Measurements from ENCODE around the gene ANKLE1. TPM values are rescaled to one million over a fixed set of nuclear protein-coding genes. Genes with fewer than 3 reads are reported as not detected.
A peak's percentile ranks its signal among the peaks of the same experiment; 100 is the strongest.

ANKLE1 gene
- total RNA-seq, 1 donor from 2014 or later, result 0.57 TPM

- no peaks in the 10 kb centered on the region for H3K27me3 Mint-ChIP-seq (ENCODE audit: low read depth)
- no peak overlapping the region for H3K27ac Mint-ChIP-seq (ENCODE audit: unreplicated experiment)
- DNase-seq (ENCODE audit: low spot score), result no peak
- H3K4me1 Mint-ChIP-seq (ENCODE audit: low read depth), result peaks cover 7% of the 10 kb centered on the region
- no peak overlapping the region for H3K4me3 Mint-ChIP-seq (ENCODE audit: unreplicated experiment)
- H3K9me3 Mint-ChIP-seq (ENCODE audit: low read depth), result no peaks in the 10 kb centered on the region
- no peak for TF ChIP-seq CTCF (IDR thresholded peaks at IDR 0.05)
- H3K36me3 Mint-ChIP-seq (ENCODE audit: low read depth), result no peaks in the 10 kb centered on the region
These were observed 26.5 kb upstream of the ANKLE1 start for GRCh38 chr19:17255150-17255621.

DNA sequence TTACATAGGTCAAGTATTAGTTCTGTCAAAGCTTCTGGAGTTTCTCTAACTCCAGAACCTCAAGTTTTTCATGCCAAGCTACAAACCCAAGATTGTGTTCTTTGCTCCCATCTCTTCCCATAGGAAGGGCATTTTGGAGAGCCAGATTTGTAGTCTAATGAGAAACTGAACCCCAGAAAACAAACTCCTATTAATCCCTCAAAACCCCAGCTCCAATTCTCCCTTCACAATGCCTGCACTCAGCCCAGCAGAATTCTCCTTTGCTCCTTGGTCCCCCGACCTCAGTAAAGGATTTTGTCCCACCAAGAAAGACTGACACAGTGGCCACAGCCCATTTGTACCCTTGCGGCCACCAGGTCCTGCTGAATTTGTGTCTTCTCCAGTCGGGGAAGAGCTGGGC, 25.6 kb upstream of the ANKLE1 start:
- no peak for DNase-seq (ENCODE audit: low spot score)
- no peak for TF ChIP-seq CTCF (IDR thresholded peaks at IDR 0.05)
- Mint-ChIP-seq H3K4me1 (ENCODE audit: low read depth) (peaks cover 10% of the 10 kb centered on the region), H3K36me3 (ENCODE audit: low read depth) (no peaks in the 10 kb centered on the region), H3K27ac (ENCODE audit: unreplicated experiment) (no peak overlapping the region), H3K4me3 (ENCODE audit: unreplicated experiment) (no peak overlapping the region), H3K27me3 (ENCODE audit: low read depth) (peaks cover 2% of the 10 kb centered on the region), H3K9me3 (ENCODE audit: low read depth) (no peaks in the 10 kb centered on the region)

DNA sequence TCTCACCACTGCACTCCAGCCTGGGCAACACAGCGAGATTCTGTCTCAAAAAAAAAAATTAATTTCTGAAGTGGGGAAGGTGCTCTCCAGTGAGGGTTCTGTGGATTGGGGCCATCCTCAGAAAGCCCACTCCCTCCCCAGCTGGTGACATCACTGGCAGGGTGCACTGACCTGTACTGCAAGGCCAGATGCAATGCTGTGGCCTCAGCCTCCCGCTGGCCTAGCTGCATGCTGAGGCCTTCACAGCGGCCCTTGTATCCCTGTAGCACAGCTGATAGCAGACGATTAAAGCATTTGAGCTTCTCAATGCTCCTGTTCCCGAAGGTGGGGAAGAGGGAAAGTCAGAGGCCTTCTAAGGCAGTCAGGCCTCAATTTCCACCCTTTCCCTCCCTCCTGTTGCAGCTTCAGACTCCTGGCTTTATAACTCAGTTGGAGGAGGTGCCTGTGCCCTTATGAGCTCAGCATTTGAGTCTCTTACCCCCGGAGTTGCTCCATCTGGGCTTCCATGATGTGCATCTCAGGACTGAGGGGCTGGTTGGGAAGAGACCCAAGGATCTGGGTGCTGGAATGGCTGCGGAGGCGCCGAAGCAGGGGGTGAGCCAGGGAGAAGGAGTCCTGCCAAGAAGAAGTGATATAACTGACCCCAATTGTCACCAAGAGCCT, 22.5 kb upstream of the ANKLE1 start:
- peaks cover 2% of the 10 kb centered on the region for H3K27me3 Mint-ChIP-seq (ENCODE audit: low read depth)
- TF ChIP-seq CTCF (IDR thresholded peaks at IDR 0.05), result no peak
- no peak overlapping the region for H3K27ac Mint-ChIP-seq (ENCODE audit: unreplicated experiment)
- H3K9me3 Mint-ChIP-seq (ENCODE audit: low read depth), result no peaks in the 10 kb centered on the region
- peaks cover 10% of the 10 kb centered on the region for H3K4me1 Mint-ChIP-seq (ENCODE audit: low read depth)
- H3K4me3 Mint-ChIP-seq (ENCODE audit: unreplicated experiment), result no peak overlapping the region
- no peak for DNase-seq (ENCODE audit: low spot score)
- H3K36me3 Mint-ChIP-seq (ENCODE audit: low read depth), result no peaks in the 10 kb centered on the region

GRCh38 chr19:17259934-17260333, 21.8 kb upstream of the ANKLE1 start:
- Mint-ChIP-seq H3K36me3 (ENCODE audit: low read depth) (no peaks in the 10 kb centered on the region), H3K4me3 (ENCODE audit: unreplicated experiment) (no peak overlapping the region), H3K27me3 (ENCODE audit: low read depth) (peaks cover 2% of the 10 kb centered on the region), H3K4me1 (ENCODE audit: low read depth) (peaks cover 8% of the 10 kb centered on the region), H3K9me3 (ENCODE audit: low read depth) (no peaks in the 10 kb centered on the region), H3K27ac (ENCODE audit: unreplicated experiment) (no peak overlapping the region)
- TF ChIP-seq CTCF (IDR thresholded peaks at IDR 0.05), result no peak
- no peak for DNase-seq (ENCODE audit: low spot score)

DNA sequence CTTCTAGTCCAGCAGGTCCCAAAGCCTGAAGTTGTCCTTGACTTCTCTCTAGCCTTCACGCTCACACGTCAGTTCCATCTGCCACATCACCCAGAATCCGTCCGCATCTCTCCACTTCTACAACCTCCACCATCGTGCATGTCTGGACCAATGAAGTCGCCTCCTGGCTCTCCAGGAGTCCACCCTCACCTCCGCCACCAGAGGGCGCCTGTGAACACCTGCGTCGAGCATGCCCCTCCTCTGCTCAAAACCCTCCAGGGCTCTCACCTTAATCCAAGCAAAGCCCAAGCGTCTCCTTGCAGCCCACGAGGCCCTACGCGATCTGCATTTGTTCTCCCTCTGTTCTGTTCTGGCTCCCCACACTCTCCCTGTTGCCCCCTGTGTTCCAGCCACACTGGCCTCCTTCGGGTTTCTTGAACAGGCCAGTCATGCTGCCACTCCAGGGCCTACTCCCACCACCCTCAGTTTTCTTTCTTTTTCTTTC, 20.8 kb upstream of the ANKLE1 start:
- no peaks in the 10 kb centered on the region for H3K9me3 Mint-ChIP-seq (ENCODE audit: low read depth)
- H3K27ac Mint-ChIP-seq (ENCODE audit: unreplicated experiment), result no peak overlapping the region
- H3K36me3 Mint-ChIP-seq (ENCODE audit: low read depth), result no peaks in the 10 kb centered on the region
- no peak for DNase-seq (ENCODE audit: low spot score)
- peak; percentile 96 for TF ChIP-seq CTCF (IDR thresholded peaks at IDR 0.05)
- no peak overlapping the region for H3K4me3 Mint-ChIP-seq (ENCODE audit: unreplicated experiment)
- H3K4me1 Mint-ChIP-seq (ENCODE audit: low read depth), result peaks cover 3% of the 10 kb centered on the region
- H3K27me3 Mint-ChIP-seq (ENCODE audit: low read depth), result peaks cover 2% of the 10 kb centered on the region

All from chondrocyte (in vitro differentiated cells).